Esophagus (tissue), 2 donors: ENCODE data around the gene CCDC149. TPM values are rescaled to one million over a fixed set of nuclear protein-coding genes. Genes with fewer than 3 reads are reported as not detected.

ENCODE experiments used
- H3K27ac ChIP-seq, 2 donors: one replicate each; pipeline ENCODE4 v1.5.1; 2013; ENCODE audit warnings: low read depth in 2 of 2, mild to moderate bottlenecking in 2 of 2, inconsistent platforms in 1 of 2, low read length in 1 of 2, moderate library complexity in 1 of 2
- H3K27me3 ChIP-seq, 2 donors: one replicate each; pipeline ENCODE4 v1.6.1; 2013; ENCODE audit warnings: low read length in 2 of 2, control low read depth in 1 of 2, mild to moderate bottlenecking in 1 of 2; ENCODE audit not compliant: insufficient read depth in 2 of 2, control insufficient read depth in 1 of 2
- H3K36me3 ChIP-seq, 2 donors: one replicate each; pipeline ENCODE4 v1.6.1; 2013; ENCODE audit warnings: low read length in 1 of 2; ENCODE audit not compliant: control insufficient read depth in 2 of 2, insufficient read depth in 2 of 2
- H3K4me1 ChIP-seq, 2 donors: one replicate each; pipeline ENCODE4 v1.6.1; 2013; ENCODE audit warnings: low read length in 1 of 2; ENCODE audit not compliant: control insufficient read depth in 2 of 2, insufficient read depth in 2 of 2
- H3K4me3 ChIP-seq, 2 donors: one replicate each; pipeline ENCODE4 v1.5.1; 2013; ENCODE audit warnings: low read length in 2 of 2, mild to moderate bottlenecking in 2 of 2, low read depth in 1 of 2, moderate library complexity in 1 of 2
- H3K9me3 ChIP-seq, 2 donors: one replicate each; pipeline ENCODE4 v1.6.1; 2013; ENCODE audit warnings: mild to moderate bottlenecking in 2 of 2, low read depth in 1 of 2, low read length in 1 of 2, moderate library complexity in 1 of 2; ENCODE audit not compliant: control insufficient read depth in 2 of 2, insufficient read depth in 1 of 2
- WGBS, 2 donors: extraction: QIAGEN DNeasy Blood & Tissue Kit; methylation state at CpG; one replicate each; pipeline ENCODE4 v1.1.7; 2013; 5-methylcytosine and 5-hydroxymethylcytosine counted together
- polyA plus RNA-seq, 2 donors: library from polyadenylated mRNA; stranded (reverse); fragments of 200-250 nt; gene quantifications; one replicate each; pipeline ENCODE4 v1.2.3, GENCODE V29; 2013
- donor health status: healthy with polysubstance abuse.
- donor health status: Bipolar disorder and iron deficiency.

CCDC149 gene
- polyA plus RNA-seq, 2 donors = 1.9 to 2.4 TPM

DNA sequence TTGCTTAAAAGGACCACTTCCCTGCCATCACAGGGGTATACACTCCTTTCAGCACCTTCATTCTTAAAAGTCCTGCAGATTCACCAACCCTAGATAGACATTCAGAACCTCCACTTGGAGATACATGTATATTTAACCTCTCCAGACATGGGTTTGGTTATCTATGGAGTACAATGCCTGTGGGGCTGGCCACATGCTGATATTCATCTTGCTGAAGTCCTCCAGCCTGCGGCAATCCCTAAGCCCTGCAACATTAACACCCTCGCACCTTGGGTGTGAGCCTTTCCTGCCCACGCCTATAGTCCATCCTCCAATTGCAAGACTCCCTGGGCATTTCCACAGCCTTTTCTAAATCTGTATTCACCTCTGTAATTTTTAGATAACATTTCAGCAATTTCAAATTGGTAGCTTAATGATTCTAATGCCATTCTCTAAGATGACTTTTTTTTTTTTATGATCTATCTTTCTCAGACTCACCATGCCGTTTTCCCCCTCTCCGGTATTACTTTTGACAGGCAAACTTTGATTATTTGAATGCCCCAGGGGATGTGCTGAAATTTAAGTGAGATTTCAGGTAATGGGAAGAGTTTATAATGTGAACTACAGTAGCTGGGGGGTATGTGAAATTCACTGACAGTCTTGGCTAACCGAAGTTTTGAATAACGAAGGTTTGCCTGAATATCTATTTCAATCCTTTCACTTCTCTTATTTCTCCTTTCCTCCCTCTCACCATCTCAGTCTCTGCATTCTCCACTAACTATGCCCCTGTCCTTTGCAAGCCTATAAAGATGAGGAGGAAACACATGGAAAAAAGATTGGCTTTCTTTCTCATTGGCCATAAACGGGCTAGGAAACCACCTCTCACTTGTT lies 24.1 kb downstream of the CCDC149 start:
- H3K36me3 ChIP-seq = peaks cover 0 to 2% of the 10 kb centered on the region in 2 donors

DNA sequence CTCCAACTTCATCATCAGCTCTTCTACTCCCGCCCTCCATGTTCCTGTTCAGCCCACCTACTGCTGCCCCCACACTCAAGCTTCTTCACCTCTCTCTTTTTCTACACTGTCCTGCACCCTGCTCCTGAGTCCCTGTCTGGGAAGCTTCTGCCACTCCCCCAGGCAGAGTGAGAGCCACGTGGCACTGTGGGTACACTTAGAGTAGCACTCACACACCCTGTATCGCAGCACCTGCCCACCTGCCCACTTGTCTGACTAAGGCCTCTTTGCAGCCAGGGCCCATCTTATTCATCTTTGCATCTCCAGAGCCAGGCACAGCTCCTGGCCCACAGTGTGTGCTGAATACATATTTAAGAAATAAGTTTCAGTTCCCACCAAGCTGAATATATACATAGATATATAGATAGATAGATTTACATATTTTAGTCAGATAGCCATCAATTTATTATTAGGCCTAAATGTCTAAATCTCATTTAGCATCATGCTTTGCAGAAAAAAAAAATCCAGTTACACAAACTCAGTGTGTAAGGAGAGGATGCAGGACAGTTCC lies 24.9 kb downstream of the CCDC149 start:
- WGBS, 2 donors = 75 to 82% methylated on average over 3 of the region's 3 CpGs
- no peaks in the 10 kb centered on the region for H3K9me3 ChIP-seq
- no peak overlapping the region for H3K27ac ChIP-seq
- no peak overlapping the region for H3K4me3 ChIP-seq
- H3K27me3 ChIP-seq = no peaks in the 10 kb centered on the region
- H3K4me1 ChIP-seq = no peaks in the 10 kb centered on the region
- peaks cover 0 to 2% of the 10 kb centered on the region in 2 donors for H3K36me3 ChIP-seq

More for the DNA sequence above, 24.1 kb downstream of the CCDC149 start:
- WGBS, 2 donors = 88 to 92% methylated on average over 8 of the region's 8 CpGs
- H3K4me1 ChIP-seq = no peaks in the 10 kb centered on the region
- H3K9me3 ChIP-seq = no peaks in the 10 kb centered on the region
- H3K27ac ChIP-seq = no peak overlapping the region
- H3K27me3 ChIP-seq = no peaks in the 10 kb centered on the region
- H3K4me3 ChIP-seq = no peak overlapping the region

DNA sequence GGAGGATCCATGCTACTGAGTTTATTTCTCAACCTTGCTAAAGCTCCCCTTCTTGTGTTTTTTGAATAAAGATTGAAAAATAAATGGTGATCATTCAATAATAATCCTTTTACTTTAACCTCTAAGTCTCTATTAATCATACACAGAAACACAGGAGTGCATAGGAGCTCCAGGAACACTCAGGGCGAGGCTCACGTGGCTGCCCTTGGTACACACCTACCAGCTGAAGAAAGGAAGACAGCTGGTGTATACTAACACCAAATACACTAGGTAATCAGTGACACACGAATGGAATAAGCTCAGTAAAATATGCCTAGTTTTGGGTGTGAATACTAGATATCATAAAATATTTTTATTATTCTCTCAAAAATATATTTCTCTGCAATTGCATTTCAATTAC lies 26.2 kb downstream of the CCDC149 start:
- no peaks in the 10 kb centered on the region for H3K4me1 ChIP-seq
- no peaks in the 10 kb centered on the region for H3K9me3 ChIP-seq
- peaks cover 0 to 2% of the 10 kb centered on the region in 2 donors for H3K36me3 ChIP-seq
- H3K27ac ChIP-seq = no peak overlapping the region
- no peak overlapping the region for H3K4me3 ChIP-seq
- WGBS, 2 donors = 66 to 73% methylated on average over 3 of the region's 3 CpGs
- H3K27me3 ChIP-seq = no peaks in the 10 kb centered on the region

DNA sequence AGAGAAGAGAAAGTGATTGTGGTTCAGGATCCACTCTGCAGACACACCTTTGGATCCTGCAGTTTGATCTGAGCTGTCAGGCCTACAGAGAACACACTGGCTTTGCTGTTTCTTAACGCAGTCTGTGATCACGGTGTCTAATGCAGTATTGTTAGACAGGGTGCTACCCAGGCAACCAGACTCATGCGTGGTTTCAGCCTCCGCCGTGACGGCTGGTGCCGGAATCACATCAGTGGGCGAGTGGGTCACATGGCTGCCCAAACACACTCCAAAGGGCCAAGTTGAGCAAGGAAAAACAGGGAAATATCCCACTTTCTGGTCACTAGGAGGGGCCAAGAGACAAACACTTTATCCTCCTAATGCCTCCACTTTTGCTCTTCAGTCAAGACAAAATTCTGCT lies 27.5 kb downstream of the CCDC149 start:
- H3K27me3 ChIP-seq = no peaks in the 10 kb centered on the region
- H3K4me1 ChIP-seq = no peaks in the 10 kb centered on the region
- H3K4me3 ChIP-seq = no peak overlapping the region
- no peaks in the 10 kb centered on the region for H3K9me3 ChIP-seq
- H3K27ac ChIP-seq = no peak overlapping the region
- 73 to 82% methylated on average over 8 of the region's 8 CpGs for WGBS, 2 donors
- peaks cover 0 to 2% of the 10 kb centered on the region in 2 donors for H3K36me3 ChIP-seq

DNA sequence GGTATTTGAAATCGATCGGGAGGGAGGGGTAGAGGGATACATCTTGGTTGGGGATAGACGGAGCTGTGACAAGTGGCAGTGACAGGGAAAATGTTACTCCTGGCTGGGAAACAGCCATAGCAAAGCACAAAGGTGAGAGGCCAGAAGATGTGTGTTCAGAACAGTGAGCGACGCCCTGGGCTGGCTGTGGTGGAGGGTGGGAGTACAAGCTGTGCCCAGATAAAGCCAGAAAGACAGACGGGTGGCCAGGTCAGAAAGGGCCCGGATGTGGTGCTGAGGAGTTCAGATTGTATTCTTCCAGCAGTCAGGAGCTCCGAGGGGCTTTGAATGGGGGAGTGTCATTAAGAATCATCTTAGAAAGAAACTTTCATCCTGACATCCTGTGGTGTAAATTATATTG lies 27.9 kb downstream of the CCDC149 start:
- Histone ChIP-seq H3K4me3 (no peak overlapping the region), H3K27ac (no peak overlapping the region), H3K9me3 (no peaks in the 10 kb centered on the region), H3K27me3 (no peaks in the 10 kb centered on the region), H3K36me3 (peaks cover 0 to 2% of the 10 kb centered on the region in 2 donors), H3K4me1 (no peaks in the 10 kb centered on the region)
- WGBS, 2 donors = 88 to 89% methylated on average over 8 of the region's 8 CpGs

DNA sequence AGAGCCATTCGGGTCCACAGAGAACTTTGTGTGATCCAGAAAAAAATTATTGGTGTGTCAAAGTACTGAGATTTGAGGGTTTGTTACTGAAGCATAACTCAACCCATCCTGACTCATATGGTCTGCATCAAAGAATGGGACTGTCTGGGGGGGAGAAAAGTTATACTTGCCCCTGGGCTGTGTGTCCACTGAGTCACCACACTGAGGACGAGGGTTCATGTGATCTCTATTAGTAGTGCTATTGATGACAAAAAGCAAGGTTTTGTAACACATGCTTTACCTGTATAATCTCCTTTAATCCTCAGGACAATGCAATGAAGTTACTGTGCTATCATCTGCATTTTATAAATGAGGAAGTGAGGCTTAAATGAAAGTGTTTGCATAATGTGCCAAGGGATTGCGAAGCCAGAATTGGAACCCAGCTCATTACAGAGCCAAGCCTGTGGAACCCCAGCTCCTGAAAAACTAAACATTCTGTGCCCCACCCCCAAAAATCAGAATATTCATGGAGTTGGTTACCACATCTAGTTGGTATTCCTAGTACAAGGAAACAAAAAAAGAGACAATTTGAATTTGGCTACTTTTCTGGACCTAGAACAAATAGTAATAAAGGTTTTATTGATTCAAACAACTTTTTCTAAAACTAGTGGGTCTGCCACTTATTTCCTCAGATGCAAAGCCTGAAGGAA lies 31.2 kb downstream of the CCDC149 start:
- H3K27me3 ChIP-seq = no peaks in the 10 kb centered on the region
- no peak overlapping the region for H3K27ac ChIP-seq
- no peaks in the 10 kb centered on the region for H3K4me1 ChIP-seq
- no peaks in the 10 kb centered on the region for H3K36me3 ChIP-seq
- H3K9me3 ChIP-seq = no peaks in the 10 kb centered on the region
- no peak overlapping the region for H3K4me3 ChIP-seq
- 60 to 70% methylated on average over 3 of the region's 3 CpGs for WGBS, 2 donors

DNA sequence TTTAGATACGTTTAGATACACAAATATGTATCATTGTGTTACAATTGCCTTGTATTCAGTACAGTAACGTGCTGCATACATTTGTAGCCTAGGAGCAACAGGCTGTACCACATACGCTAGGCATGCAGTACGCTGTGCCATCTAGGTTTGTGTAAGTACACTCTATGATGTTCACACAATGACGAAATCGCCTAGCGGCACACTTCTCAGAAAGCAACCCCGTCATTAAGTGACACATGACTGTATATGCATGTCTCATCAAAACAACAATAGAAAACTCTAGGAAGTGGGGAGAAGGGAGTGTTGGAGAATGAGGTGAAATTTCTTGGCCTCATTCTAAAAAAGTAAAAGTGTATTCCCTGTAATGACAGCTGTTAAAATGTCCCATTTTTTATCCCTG lies 32.7 kb downstream of the CCDC149 start:
- Histone ChIP-seq H3K4me3 (no peak overlapping the region), H3K36me3 (no peaks in the 10 kb centered on the region), H3K27ac (no peak overlapping the region), H3K27me3 (no peaks in the 10 kb centered on the region), H3K9me3 (no peaks in the 10 kb centered on the region), H3K4me1 (no peaks in the 10 kb centered on the region)
- WGBS, 2 donors = 91 to 94% methylated on average over 8 of the region's 8 CpGs

DNA sequence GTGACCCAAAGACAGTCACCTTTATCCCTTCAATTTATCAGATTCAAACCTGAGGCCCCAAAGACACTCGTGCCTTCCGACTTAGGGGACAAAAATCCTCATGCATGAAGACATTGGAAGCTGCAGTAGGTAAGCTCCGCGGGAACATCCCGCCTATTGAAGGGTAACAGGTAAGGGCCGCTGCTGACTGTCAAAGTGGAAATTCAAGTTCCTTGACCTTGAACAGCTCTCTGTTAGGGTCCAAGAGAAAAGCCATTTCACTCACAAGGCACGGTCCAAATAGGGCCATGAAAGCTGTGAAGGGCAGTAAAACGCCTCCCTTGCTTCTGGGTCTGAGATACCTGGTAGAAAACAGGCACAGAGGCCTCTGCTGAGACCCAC lies 34.2 kb downstream of the CCDC149 start:
- H3K27me3 ChIP-seq = no peaks in the 10 kb centered on the region
- WGBS, 2 donors = 80 to 85% methylated on average over 8 of the region's 8 CpGs
- H3K9me3 ChIP-seq = no peaks in the 10 kb centered on the region
- no peak overlapping the region for H3K4me3 ChIP-seq
- H3K27ac ChIP-seq = peak overlapping the region in 1 of 2 donors; percentile 32
- no peaks in the 10 kb centered on the region for H3K36me3 ChIP-seq
- no peaks in the 10 kb centered on the region for H3K4me1 ChIP-seq

DNA sequence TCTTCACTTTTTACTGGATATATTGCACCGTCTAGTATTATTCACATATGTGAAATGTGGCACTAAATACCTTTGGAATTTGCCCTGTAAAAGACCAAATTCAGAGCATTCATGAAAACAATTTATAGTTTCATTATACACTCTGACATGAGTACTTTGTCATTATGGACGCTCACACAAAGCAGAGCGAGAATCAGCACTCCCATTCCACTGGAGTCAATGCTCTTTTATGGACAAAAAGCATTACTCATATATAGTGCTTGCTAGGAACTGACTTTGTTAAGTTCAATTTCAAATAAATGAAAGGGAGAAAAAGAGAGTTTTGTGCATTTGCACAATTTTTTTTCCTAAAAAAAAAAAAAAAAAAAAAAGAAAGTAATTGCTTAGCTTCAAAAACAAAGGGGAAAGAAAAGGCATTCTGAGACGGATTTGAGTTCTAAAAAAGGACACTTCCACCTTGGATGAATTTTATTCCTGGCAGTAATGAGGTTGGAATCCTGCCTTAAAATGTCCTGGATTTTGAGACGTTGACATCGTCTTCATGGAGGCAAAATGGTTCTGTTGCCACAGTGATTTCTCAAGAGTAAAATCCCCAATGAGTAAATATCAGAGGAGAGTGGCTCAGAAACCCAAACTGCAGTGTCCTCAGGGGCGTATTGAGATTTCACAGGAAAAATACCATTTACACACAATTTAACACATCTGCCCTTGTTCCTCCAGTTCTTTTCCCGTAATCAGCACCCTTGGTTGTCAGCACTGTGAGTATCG lies 34.8 kb downstream of the CCDC149 start:
- H3K27ac ChIP-seq = peak overlapping the region in 1 of 2 donors; percentile 20
- no peaks in the 10 kb centered on the region for H3K27me3 ChIP-seq
- WGBS, 2 donors = 71 to 77% methylated on average over 9 of the region's 9 CpGs
- no peak overlapping the region for H3K4me3 ChIP-seq
- no peaks in the 10 kb centered on the region for H3K9me3 ChIP-seq
- H3K36me3 ChIP-seq = peaks cover 0 to 3% of the 10 kb centered on the region in 2 donors
- no peaks in the 10 kb centered on the region for H3K4me1 ChIP-seq
